ENCODE measurements around the gene ATP10A. TPM values are rescaled to one million over a fixed set of nuclear protein-coding genes. Genes with fewer than 3 reads are reported as not detected.
"Not testable (repeated sequence)": the region's sequence is repeated elsewhere in the genome, so short reads cannot be mapped to it uniquely, and the experiment has no call there.

ATP10A gene
- total RNA-seq, 1 donor from 2014 or later = 6.5 TPM

DNA sequence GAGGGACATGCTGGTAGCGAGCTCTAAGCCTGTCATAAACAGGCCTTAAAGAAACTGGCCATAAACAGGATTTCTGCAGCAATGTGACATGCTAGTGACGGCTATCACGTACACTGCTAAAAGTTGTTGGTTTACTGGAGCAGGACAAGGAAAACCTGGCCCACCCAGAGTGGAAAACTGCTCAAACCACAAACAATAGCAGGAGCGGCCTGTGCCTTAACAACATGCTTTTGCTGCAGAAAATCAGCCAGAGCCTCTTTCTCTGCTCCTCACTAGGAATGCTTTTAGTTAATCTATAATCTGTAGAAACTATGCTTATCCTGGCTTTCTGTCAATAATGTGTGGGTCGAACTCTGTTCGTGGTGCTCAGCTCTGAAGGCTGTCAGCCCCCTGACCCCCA lies 221.4 kb downstream of the ATP10A start:
- DNase-seq = no peak

DNA sequence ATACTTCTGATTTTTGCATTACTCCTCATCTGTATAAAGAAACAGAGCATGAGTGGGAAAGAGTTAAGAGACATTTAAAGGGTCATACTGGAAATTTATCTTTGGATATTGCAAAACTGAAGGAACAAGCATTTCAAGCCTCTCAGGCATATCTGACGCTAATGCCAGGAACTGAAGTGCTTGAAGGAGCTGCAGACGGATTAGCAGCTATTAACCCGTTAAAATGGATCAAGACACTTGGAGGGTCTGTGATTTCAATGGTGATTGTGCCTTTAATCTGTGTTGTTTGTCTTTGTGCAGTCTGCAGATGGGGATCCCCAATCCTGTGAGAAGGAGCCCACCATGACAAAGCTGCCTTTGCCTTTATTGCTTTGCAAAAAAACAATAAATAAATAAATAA lies 221.8 kb downstream of the ATP10A start:
- peak; percentile 45 for DNase-seq

DNA sequence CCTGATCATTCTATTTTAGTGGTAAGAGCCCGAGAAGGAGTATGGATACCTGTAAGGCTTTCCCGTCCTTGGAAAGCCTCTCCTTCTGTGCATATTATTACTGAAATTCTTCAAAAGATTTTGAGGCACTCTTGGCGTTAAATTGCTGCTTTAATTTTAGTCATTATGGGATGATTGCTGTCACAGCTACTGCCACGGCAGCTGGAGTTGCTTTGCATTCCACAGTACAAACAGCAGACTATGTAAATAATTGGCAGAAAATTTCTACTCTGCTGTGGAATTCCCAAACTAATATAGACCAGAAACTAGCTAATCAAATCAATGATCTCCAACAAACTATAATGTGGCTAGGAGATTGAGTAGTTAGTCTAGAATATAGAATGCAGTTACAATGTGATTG lies 222.2 kb downstream of the ATP10A start:
- not testable (repeated sequence) for DNase-seq

GRCh38 chr15:25640381-25640780 lies 222.7 kb downstream of the ATP10A start:
- DNase-seq = no peak

DNA sequence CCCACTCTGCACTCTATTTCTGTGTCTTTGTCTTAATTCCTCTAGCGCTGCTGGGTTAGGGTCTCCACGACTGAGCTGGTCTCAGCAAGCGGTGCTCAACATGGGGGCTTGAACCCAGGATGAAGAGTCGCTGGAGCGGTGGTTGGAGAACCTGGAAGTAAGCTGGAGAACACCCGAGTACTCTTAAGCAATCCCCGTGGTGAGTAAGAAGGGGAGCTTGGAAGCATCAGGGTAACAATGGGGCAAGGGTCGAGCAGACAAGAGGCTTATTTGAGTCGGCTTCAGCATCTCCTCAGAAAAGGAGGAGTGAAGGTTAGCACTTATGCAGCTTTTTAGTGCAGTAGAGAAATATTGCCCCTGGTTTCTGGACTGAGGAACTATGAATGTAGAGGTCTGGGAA lies 226.6 kb downstream of the ATP10A start:
- DNase-seq = not testable (repeated sequence)

DNA sequence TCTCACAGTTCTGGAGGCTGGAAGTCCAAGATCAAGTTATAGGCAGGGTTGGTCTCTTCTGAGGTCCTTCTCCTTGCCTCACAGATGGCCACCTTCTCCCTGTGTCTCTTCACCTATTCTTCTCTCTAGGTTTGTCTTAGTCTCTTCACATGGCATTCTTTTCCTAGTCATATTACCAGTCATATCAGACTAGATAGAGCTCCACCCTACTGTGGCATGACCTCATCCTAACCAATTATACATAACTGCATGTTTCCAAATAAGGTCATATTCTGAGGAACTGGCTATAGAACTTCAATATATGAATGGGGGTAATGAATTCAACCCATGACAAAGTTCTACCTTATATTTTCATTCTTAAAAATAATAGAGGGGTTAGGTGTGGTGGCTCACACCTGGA lies 227.9 kb downstream of the ATP10A start:
- DNase-seq = no peak

DNA sequence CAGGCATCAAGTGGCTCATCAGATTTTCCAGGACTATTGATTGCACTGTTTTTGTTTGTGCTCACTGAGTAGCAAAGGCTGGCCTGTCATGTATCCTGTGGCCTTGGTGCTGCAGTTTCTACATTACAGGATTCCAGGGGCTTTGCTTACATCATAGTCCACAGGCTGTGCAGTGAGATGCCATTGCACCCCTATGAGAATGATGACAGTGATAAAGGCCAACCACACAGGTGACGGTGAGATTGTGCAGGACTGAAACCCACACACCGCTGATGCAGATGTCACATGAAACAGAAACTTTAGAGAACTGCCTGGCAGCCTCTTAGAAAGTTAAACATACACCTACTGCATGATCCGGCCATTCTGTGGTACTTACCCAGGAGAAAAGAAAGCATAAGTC lies 229.3 kb downstream of the ATP10A start:
- no peak for DNase-seq

- DNase-seq = no peak
Observed at GRCh38 chr15:25631971-25632370, 231.2 kb downstream of the ATP10A start.

Small RNAs within 50 kb of the gene (small RNA-seq; reads per million reads assigned to genes)
- gene MIR4715 (ENCODE audit: low replicate concordance) = not detected
- gene RNA5SP390 (ENCODE audit: low replicate concordance) = not detected

All from tongue (tissue), 3 donors.